ENCODE measurements around the gene INPP1. TPM values are rescaled to one million over a fixed set of nuclear protein-coding genes. Genes with fewer than 3 reads are reported as not detected.
"Not testable (repeated sequence)": the region's sequence is repeated elsewhere in the genome, so short reads cannot be mapped to it uniquely, and the experiment has no call there.

The INPP1 gene
- total and polyA plus RNA-seq, 8 donors = 11.5 to 31.0 (median 15.4) TPM

GRCh38 chr2:190304404-190304803, 39.0 kb upstream of the INPP1 start:
- ATAC-seq = no peak
- no peaks in the 10 kb centered on the region for H3K4me1 ChIP-seq
- TF ChIP-seq, protein P1, sequence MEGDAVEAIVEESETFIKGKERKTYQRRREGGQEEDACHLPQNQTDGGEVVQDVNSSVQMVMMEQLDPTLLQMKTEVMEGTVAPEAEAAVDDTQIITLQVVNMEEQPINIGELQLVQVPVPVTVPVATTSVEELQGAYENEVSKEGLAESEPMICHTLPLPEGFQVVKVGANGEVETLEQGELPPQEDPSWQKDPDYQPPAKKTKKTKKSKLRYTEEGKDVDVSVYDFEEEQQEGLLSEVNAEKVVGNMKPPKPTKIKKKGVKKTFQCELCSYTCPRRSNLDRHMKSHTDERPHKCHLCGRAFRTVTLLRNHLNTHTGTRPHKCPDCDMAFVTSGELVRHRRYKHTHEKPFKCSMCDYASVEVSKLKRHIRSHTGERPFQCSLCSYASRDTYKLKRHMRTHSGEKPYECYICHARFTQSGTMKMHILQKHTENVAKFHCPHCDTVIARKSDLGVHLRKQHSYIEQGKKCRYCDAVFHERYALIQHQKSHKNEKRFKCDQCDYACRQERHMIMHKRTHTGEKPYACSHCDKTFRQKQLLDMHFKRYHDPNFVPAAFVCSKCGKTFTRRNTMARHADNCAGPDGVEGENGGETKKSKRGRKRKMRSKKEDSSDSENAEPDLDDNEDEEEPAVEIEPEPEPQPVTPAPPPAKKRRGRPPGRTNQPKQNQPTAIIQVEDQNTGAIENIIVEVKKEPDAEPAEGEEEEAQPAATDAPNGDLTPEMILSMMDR (IDR thresholded peaks at IDR 0.05) = no peak
- no peak overlapping the region for H3K4me3 ChIP-seq
- H3K27me3 ChIP-seq = no peaks in the 10 kb centered on the region
- no peak for DNase-seq
- no peak overlapping the region for H3K27ac ChIP-seq
- no peaks in the 10 kb centered on the region for H3K9me3 ChIP-seq
- H3K36me3 ChIP-seq = no peaks in the 10 kb centered on the region
- WGBS, 2 donors = 94% methylated on average over 5 of the region's 5 CpGs
- FAIRE-seq = no peak
- intact Hi-C loops (cut with DNase I) = loop anchor here in 1 of 3 donors (10.0 kb wide), 1 partner anchor 220 kb away; no protein-coding TSS in a partner anchor

DNA sequence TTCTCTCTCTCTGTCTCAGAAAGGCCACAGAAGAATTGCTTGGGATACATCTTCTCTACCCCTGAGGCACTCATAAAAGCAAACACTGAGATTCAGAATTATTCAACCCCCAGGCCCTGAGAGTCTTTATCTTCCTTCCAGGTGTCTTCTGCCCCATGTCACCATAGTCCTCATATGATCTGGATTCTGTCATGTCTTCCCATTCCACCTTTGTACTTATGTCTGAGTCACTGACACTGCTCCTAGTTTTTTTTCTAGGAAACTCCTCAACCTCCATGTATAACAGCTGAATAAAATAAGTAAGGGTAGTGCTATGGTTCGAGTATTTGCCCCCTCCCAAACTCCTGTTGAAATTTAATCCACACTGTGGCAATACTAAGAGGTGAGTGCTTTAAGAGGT, 35.4 kb upstream of the INPP1 start:
- Histone ChIP-seq H3K9me3 (no peaks in the 10 kb centered on the region), H3K4me1 (peaks cover 0 to 7% (median 5%) of the 10 kb centered on the region in 3 donors), H3K27ac (no peak overlapping the region), H3K36me3 (no peaks in the 10 kb centered on the region), H3K27me3 (no peaks in the 10 kb centered on the region), H3K4me3 (no peak overlapping the region)
- DNase-seq (no peak), ATAC-seq (no peak), FAIRE-seq (no peak)
- intact Hi-C loops (cut with DNase I) = loop anchor here in 1 of 3 donors (10.0 kb wide), 1 partner anchor 223 kb away; no protein-coding TSS in a partner anchor
- TF ChIP-seq, protein P1 (IDR thresholded peaks at IDR 0.05) = no peak
- 92 to 93% methylated on average over 1 of the region's 1 CpG for WGBS, 2 donors

GRCh38 chr2:190311893-190312634, 31.3 kb upstream of the INPP1 start:
- DNase-seq (no peak), ATAC-seq (no peak), FAIRE-seq (no peak)
- Histone ChIP-seq H3K36me3 (no peaks in the 10 kb centered on the region), H3K27me3 (no peaks in the 10 kb centered on the region), H3K4me1 (peaks cover 7 to 14% (median 9%) of the 10 kb centered on the region in 3 donors), H3K4me3 (no peak overlapping the region), H3K9me3 (no peaks in the 10 kb centered on the region), H3K27ac (no peak overlapping the region)
- intact Hi-C loops (cut with DNase I) = no loop called here
- TF ChIP-seq, protein P1 (IDR thresholded peaks at IDR 0.05) = no peak
- whole genome bisulfite sequencing, 2 donors = 48 to 50% methylated on average over 7 of the region's 7 CpGs

GRCh38 chr2:190312635-190313025, 30.8 kb upstream of the INPP1 start:
- DNase-seq; H3K9me3 ChIP-seq; H3K4me3 ChIP-seq; H3K36me3 ChIP-seq; H3K27me3 ChIP-seq; FAIRE-seq; H3K27ac ChIP-seq; intact Hi-C loops (cut with DNase I): not testable (repeated sequence)
- WGBS, 2 donors = 66 to 71% methylated on average over 5 of the region's 5 CpGs
- ATAC-seq = peak in 2 of 4 donors; percentile 37 to 53
- H3K4me1 ChIP-seq = peaks cover 7 to 17% (median 15%) of the 10 kb centered on the region in 3 donors

DNA sequence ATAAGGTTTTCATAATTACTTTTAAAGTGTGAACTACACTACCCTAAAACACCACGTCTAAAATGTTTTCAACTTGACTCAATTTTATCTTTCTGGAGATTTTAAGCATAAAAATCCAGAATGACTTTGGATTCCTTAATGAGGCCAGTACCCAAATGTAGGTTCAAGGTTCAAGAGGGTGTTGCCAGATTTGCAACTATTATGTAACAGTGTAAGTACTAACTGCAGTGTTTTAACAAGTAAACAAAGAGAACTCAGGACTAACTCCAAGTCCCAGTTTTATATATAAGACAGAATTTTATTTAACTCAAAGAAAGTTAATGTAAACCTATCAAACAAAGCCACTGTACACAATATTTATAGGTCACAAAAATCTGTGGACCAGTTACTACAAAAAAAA, 29.5 kb upstream of the INPP1 start:
- Histone ChIP-seq H3K9me3 (no peaks in the 10 kb centered on the region), H3K27ac (no peak overlapping the region), H3K4me1 (peaks cover 7 to 19% (median 15%) of the 10 kb centered on the region in 3 donors), H3K4me3 (no peak overlapping the region), H3K36me3 (no peaks in the 10 kb centered on the region), H3K27me3 (no peaks in the 10 kb centered on the region)
- DNase-seq = no peak
- ATAC-seq = peak in 2 of 4 donors; percentile 34 to 53
- TF ChIP-seq, protein P1 (IDR thresholded peaks at IDR 0.05) = no peak
- FAIRE-seq = peak; percentile 63
- intact Hi-C loops (cut with DNase I) = no loop called here
- 36 to 43% methylated on average over 1 of the region's 1 CpG for WGBS, 2 donors
